Endothelial cell of umbilical vein (primary cell): ENCODE data around the gene ARHGEF16. TPM values are rescaled to one million over a fixed set of nuclear protein-coding genes. Genes with fewer than 3 reads are reported as not detected.

Source experiments
- BruUV-seq: library from RNA; stranded (reverse); fragments of 400-500 nt; replicated peaks from 2 replicates; lab custom pipeline; 2021; lab: Mats Ljungman, UMichigan
- CTCF ChIA-PET: fragments of 300-600, 350-600 bp; sonication (Branson Sonifier 250); formaldehyde crosslinking; loops from one replicate; lab custom pipeline; 2021; ENCODE audit warnings: antibody characterized with exemption, inconsistent platforms; lab: Charles Lee
- POLR2A ChIA-PET: fragments of 300-600, 350-600 bp; sonication (Branson Sonifier 250); formaldehyde crosslinking; loops from one replicate; lab custom pipeline; 2021; ENCODE audit warnings: antibody characterized with exemption, inconsistent platforms; lab: Charles Lee
- DNase-seq: peaks from one replicate; pipeline ENCODE4 v3.0.0-alpha.2; 2011; ENCODE audit warnings: low read depth, low spot score
- FAIRE-seq: peaks from 2 replicates; lab custom pipeline; 2011; peaks lifted over from hg19 to GRCh38; lab: Jason Lieb, UNC
- H2AFZ ChIP-seq: 2 replicates; pipeline ENCODE4 v1.6.0; 2012; ENCODE audit warnings: low read depth, low read length, control low read depth, inconsistent platforms
- H3K27ac ChIP-seq: 2 replicates; pipeline ENCODE4 v1.5.1; 2011; ENCODE audit warnings: low read depth, mild to moderate bottlenecking, control low read depth, low read length, moderate library complexity; ENCODE audit not compliant: insufficient read depth
- H3K27me3 ChIP-seq, 2 experiments: 2 replicates each; pipeline versions ENCODE4 v1.6.0 to v1.6.1; 2011; ENCODE audit warnings: low read length in 2 of 2, mixed read lengths in 1 of 2; ENCODE audit not compliant: control insufficient read depth in 2 of 2, insufficient read depth in 2 of 2
- H3K36me3 ChIP-seq, 2 experiments: 2 replicates in 1 of 2; 3 replicates in 1 of 2; pipeline ENCODE4 v1.5.1; 2011; ENCODE audit warnings: low read length in 2 of 2, mild to moderate bottlenecking in 1 of 2, moderate library complexity in 1 of 2; ENCODE audit not compliant: control insufficient read depth in 2 of 2, insufficient read depth in 2 of 2; ENCODE audit errors: extremely low read depth in 1 of 2
- H3K4me1 ChIP-seq: 3 replicates; pipeline ENCODE4 v1.5.1; 2011; ENCODE audit warnings: mild to moderate bottlenecking, low read length; ENCODE audit not compliant: control insufficient read depth, insufficient read depth; ENCODE audit errors: extremely low read depth
- H3K4me2 ChIP-seq: 2 replicates; pipeline ENCODE4 v1.6.1; 2011; ENCODE audit warnings: low read length, control low read depth, mixed read lengths; ENCODE audit not compliant: insufficient read depth
- H3K4me3 ChIP-seq, 3 experiments: fragments of 200-600 bp in 1 of 3; sonication (generic), shearing (Covaris generic) in 1 of 3; replicated peaks in 1 of 3; 2 replicates each; pipeline ENCODE4 v1.5.1; 2011 to 2016; ENCODE audit warnings: control low read depth in 3 of 3, low read length in 3 of 3, mild to moderate bottlenecking in 2 of 3, inconsistent platforms in 1 of 3, low read depth in 1 of 3, moderate library complexity in 1 of 3; ENCODE audit not compliant: insufficient read depth in 1 of 3
- H3K79me2 ChIP-seq: 2 replicates; pipeline ENCODE4 v1.6.0; 2012; ENCODE audit warnings: low read length, inconsistent platforms; ENCODE audit not compliant: control insufficient read depth, insufficient read depth
- H3K9ac ChIP-seq: replicated peaks from 2 replicates; pipeline ENCODE3; 2011; ENCODE audit warnings: low read length, control low read depth; ENCODE audit not compliant: insufficient read depth; ENCODE audit errors: extremely low read depth
- H3K9me1 ChIP-seq: replicated peaks from 3 replicates; pipeline ENCODE4 v1.6.0; 2011; ENCODE audit warnings: mild to moderate bottlenecking, low read length; ENCODE audit not compliant: control insufficient read depth, insufficient read depth; ENCODE audit errors: extremely low read depth
- H3K9me3 ChIP-seq: replicated peaks from 2 replicates; pipeline ENCODE4 v1.5.1; 2012; ENCODE audit warnings: low read length, inconsistent platforms; ENCODE audit not compliant: control insufficient read depth, insufficient read depth
- H4K20me1 ChIP-seq: replicated peaks from 2 replicates; pipeline ENCODE3; 2011; ENCODE audit warnings: mild to moderate bottlenecking, low read length; ENCODE audit not compliant: control insufficient read depth, insufficient read depth; ENCODE audit errors: extremely low read depth
- CTCF ChIP-seq, 2 donors: IDR thresholded peaks; 1 replicate in 1 of 2; 2 replicates in 1 of 2; pipeline ENCODE4 v1.5.1; 2011; ENCODE audit warnings: low read length in 2 of 2, mild to moderate bottlenecking in 2 of 2, moderate library complexity in 2 of 2, control low read depth in 1 of 2, inconsistent platforms in 1 of 2, low read depth in 1 of 2; ENCODE audit not compliant: insufficient read depth in 1 of 2; ENCODE audit errors: extremely low read depth in 1 of 2
- EZH2 ChIP-seq: IDR thresholded peaks from 2 replicates; pipeline ENCODE4 v1.6.1; 2012; ENCODE audit warnings: borderline replicate concordance, low read depth, mild to moderate bottlenecking, moderate library complexity, low read length, inconsistent platforms; ENCODE audit not compliant: severe bottlenecking
- FOS ChIP-seq: IDR thresholded peaks from 2 replicates; pipeline ENCODE4 v1.6.1; 2011; ENCODE audit warnings: mild to moderate bottlenecking, low read length, moderate library complexity, borderline replicate concordance; ENCODE audit not compliant: insufficient read depth
- POLR2A ChIP-seq: IDR thresholded peaks from 2 replicates; pipeline ENCODE4 v1.6.1; 2012; ENCODE audit warnings: low read depth, mild to moderate bottlenecking, control low read depth, low read length
- dilution Hi-C: fragments of 300-500 bp; cut with MboI; formaldehyde crosslinking; loops from one replicate; pipeline ENCODE4 v1.15.0; 2019; ENCODE audit warnings: low sequenced_read_pairs; ENCODE audit not compliant: extremely low pct_ligation_motif_present
- intact Hi-C: fragments of 100-400 bp; cut with micrococcal nuclease; formaldehyde crosslinking; loops from one replicate; pipeline ENCODE4 v1.10.0; 2022
- polyA plus RNA-seq, 4 experiments: library from polyadenylated mRNA; depleted of rRNA in 3 of 4; stranded (reverse) in 3 of 4; unstranded in 1 of 4; fragments of >200 nt; gene quantifications; 2 replicates each; pipeline versions ENCODE4 v1.2.1 to v1.2.3, GENCODE V29; 2011 to 2012; ENCODE audit warnings: missing spikeins in 1 of 4
- total RNA-seq: library from RNA; stranded (reverse); gene quantifications from 2 replicates; pipeline ENCODE4 v1.2.3, GENCODE V29; 2021

Gene ARHGEF16
- total and polyA plus RNA-seq, 2 donors (not counting 3 experiments of a cell fraction or from before 2014, with no cell fraction given), result 0.52 to 1.3 TPM

- no peak overlapping the region for H3K9ac ChIP-seq
- no peaks in the 10 kb centered on the region for H3K36me3 ChIP-seq
- H3K27me3 ChIP-seq, result no peaks in the 10 kb centered on the region
- H3K4me1 ChIP-seq, result no peaks in the 10 kb centered on the region
- ChIA-PET CTCF (interaction anchor here (0.7 to 3.4 kb wide), 16 partner anchors 29 to 1379 kb away, joined by 3 to 34 read pairs (median 4); partner anchors contain the start of genes FAAP20, MORN1, PEX10 and PRXL2B), POLR2A (no interaction called here)
- TF ChIP-seq FOS (no peak), CTCF (IDR thresholded peaks at IDR 0.05; ENCODE audit: extremely low read depth in 1 of 2, insufficient read depth in 1 of 2, low read depth in 1 of 2, low read length in 2 of 2) (no peak), POLR2A (no peak), EZH2 (no peak)
- H2AFZ ChIP-seq, result no peak overlapping the region
- no peak overlapping the region for H3K4me2 ChIP-seq
- H3K9me3 ChIP-seq, result no peaks in the 10 kb centered on the region
- intact Hi-C loops, result loop anchor here (1.0 to 10.0 kb wide), 3 partner anchors 358 to 1229 kb away; partner anchors contain the start of gene FAAP20
- FAIRE-seq, result no peak
- no peaks in the 10 kb centered on the region for H4K20me1 ChIP-seq
- no peak overlapping the region for H3K4me3 ChIP-seq
- BruUV-seq, result no TSS peak
- H3K9me1 ChIP-seq, result no peaks in the 10 kb centered on the region
- no peak overlapping the region for H3K27ac ChIP-seq
- DNase-seq, result no peak
- dilution Hi-C loops, result no loop called here
- no peaks in the 10 kb centered on the region for H3K79me2 ChIP-seq
These were observed 30.4 kb upstream of the ARHGEF16 start for GRCh38 chr1:3423896-3424611.
